Transverse colon (tissue), 4 donors: ENCODE data around the gene NFS1. TPM values are rescaled to one million over a fixed set of nuclear protein-coding genes. Genes with fewer than 3 reads are reported as not detected.

Experiments
- DNase-seq: peaks from one replicate; pipeline ENCODE4 v3.0.0-alpha.2; 2019
- H3K27ac ChIP-seq, 4 donors: fragments of 200-600 bp; sonication (generic); 2 replicates each; pipeline ENCODE4 v1.5.1; 2016 to 2018; ENCODE audit warnings: inconsistent platforms in 4 of 4
- H3K27me3 ChIP-seq: fragments of 200-600 bp; sonication (generic); 2 replicates; pipeline ENCODE4 v1.5.1; 2017; ENCODE audit warnings: inconsistent platforms
- H3K36me3 ChIP-seq, 4 donors: fragments of 200-600 bp; sonication (generic); 2 replicates each; pipeline ENCODE4 v1.5.1; 2017 to 2019; ENCODE audit warnings: inconsistent platforms in 4 of 4
- H3K4me1 ChIP-seq, 4 donors: fragments of 200-600 bp; sonication (generic); 2 replicates each; pipeline ENCODE4 v1.5.1; 2017 to 2020; ENCODE audit warnings: inconsistent platforms in 4 of 4
- H3K4me3 ChIP-seq, 4 donors: fragments of 200-600 bp; sonication (generic); 1 replicate in 1 of 4; 2 replicates in 3 of 4; pipeline versions ENCODE4 v1.5.1 to v1.6.1; 2017 to 2019; ENCODE audit warnings: inconsistent platforms in 4 of 4
- H3K9me3 ChIP-seq, 2 donors: fragments of 200-600 bp; sonication (generic); 2 replicates each; pipeline ENCODE4 v1.5.1; 2017 to 2019; ENCODE audit warnings: inconsistent platforms in 2 of 2
- CTCF ChIP-seq, 5 experiments: fragments of 200-600 bp in 3 of 5; fragments of 450-650 bp in 2 of 5; sonication (generic) in 3 of 5; IDR thresholded peaks; 1 replicate in 2 of 5; 2 replicates in 3 of 5; pipeline ENCODE4 v1.5.1; 2016 to 2017; ENCODE audit warnings: antibody characterized with exemption in 5 of 5, inconsistent platforms in 3 of 5, mild to moderate bottlenecking in 2 of 5, moderate library complexity in 1 of 5
- EP300 ChIP-seq: sonication (generic); formaldehyde crosslinking; IDR thresholded peaks from one replicate; pipeline ENCODE4 v1.6.1; 2017; ENCODE audit warnings: antibody characterized with exemption, low read depth
- POLR2A ChIP-seq: fragments of 450-650 bp; IDR thresholded peaks from one replicate; pipeline ENCODE4 v1.6.1; 2016; ENCODE audit warnings: antibody characterized with exemption, mild to moderate bottlenecking, moderate library complexity
- POLR2AphosphoS5 ChIP-seq, 3 donors: sonication (generic); formaldehyde crosslinking; IDR thresholded peaks; one replicate each; pipeline ENCODE4 v1.6.1; 2016; ENCODE audit warnings: antibody characterized with exemption in 3 of 3
- WGBS, 2 donors: methylation state at CpG; one replicate each; pipeline ENCODE4 v1.1.5; 2018; ENCODE audit warnings: low coverage in 1 of 2; 5-methylcytosine and 5-hydroxymethylcytosine counted together
- in situ Hi-C, 4 donors: fragments of 200-750 bp; cut with MboI; loops; one replicate each; pipeline versions ENCODE4 v1.15.0 to v1.15.1; 2017; ENCODE audit warnings: low sequenced_read_pairs in 3 of 4, low pct_ligation_motif_present in 1 of 4, low pct_unique_long_range_greater_than_20kb in 1 of 4
- intact Hi-C: fragments of 100-400 bp; cut with DNase I; formaldehyde crosslinking; loops from one replicate; pipeline ENCODE4 v1.15.1; 2023; ENCODE audit warnings: low total_unique reads
- total RNA-seq, 4 donors: library from RNA; depleted of rRNA; stranded (reverse); fragments of >200 nt; gene quantifications; one replicate each; pipeline ENCODE4 v1.1.0, GENCODE V29; 2016

The NFS1 gene
- total RNA-seq, 4 donors from 2014 or later, result 28.4 to 54.1 (median 42.0) TPM

GRCh38 chr20:35663516-35664465 is 35.4 kb downstream of the NFS1 start:
- 0 to 11% methylated on average over 1 to 28 of the region's 28 CpGs for WGBS, 2 donors
- H3K36me3 ChIP-seq, result peaks cover 0 to 5% (median 0%) of the 10 kb centered on the region in 4 donors
- in situ Hi-C loops (no loop called here), intact Hi-C loops (loop anchor here (2.0 kb wide), 1 partner anchor 47 kb away; no protein-coding TSS in a partner anchor)
- peak; percentile 62 for DNase-seq
- H3K27ac ChIP-seq, result peak overlapping the region; percentile 94 to 98 (median 96)
- H3K27me3 ChIP-seq, result no peaks in the 10 kb centered on the region
- no peaks in the 10 kb centered on the region for H3K9me3 ChIP-seq
- TF ChIP-seq POLR2AphosphoS5 (IDR thresholded peaks at IDR 0.05) (no peak), CTCF (IDR thresholded peaks at IDR 0.05) (no peak), POLR2A (no peak), EP300 (no peak)
- H3K4me3 ChIP-seq, result peak overlapping the region; percentile 57 to 87 (median 64)
- H3K4me1 ChIP-seq, result peaks cover 15 to 49% (median 44%) of the 10 kb centered on the region in 4 donors

GRCh38 chr20:35662551-35662950 is 36.6 kb downstream of the NFS1 start:
- H3K36me3 ChIP-seq, result no peaks in the 10 kb centered on the region
- intact Hi-C loops, result no loop called here
- H3K27me3 ChIP-seq, result no peaks in the 10 kb centered on the region
- TF ChIP-seq POLR2A (no peak), POLR2AphosphoS5 (IDR thresholded peaks at IDR 0.05) (no peak), EP300 (no peak), CTCF (IDR thresholded peaks at IDR 0.05) (no peak)
- WGBS, 2 donors, result 11 to 12% methylated on average over 2 of the region's 2 CpGs
- in situ Hi-C loops, result no loop called here
- no peak for DNase-seq
- H3K9me3 ChIP-seq, result no peaks in the 10 kb centered on the region
- H3K4me3 ChIP-seq, result peak overlapping the region in 2 of 4 donors; percentile 69 to 87
- H3K27ac ChIP-seq, result peak overlapping the region; percentile 17 to 98 (median 96)
- H3K4me1 ChIP-seq, result peaks cover 16 to 59% (median 51%) of the 10 kb centered on the region in 4 donors

GRCh38 chr20:35661908-35662307 is 37.2 kb downstream of the NFS1 start:
- 38 to 47% methylated on average over 3 of the region's 3 CpGs for WGBS, 2 donors
- in situ Hi-C loops, result no loop called here
- Histone ChIP-seq H3K27ac (peak overlapping the region; percentile 24 to 98 (median 96)), H3K9me3 (no peaks in the 10 kb centered on the region), H3K27me3 (no peaks in the 10 kb centered on the region), H3K4me3 (peak overlapping the region in 1 of 4 donors; percentile 69), H3K36me3 (no peaks in the 10 kb centered on the region), H3K4me1 (peaks cover 21 to 65% (median 57%) of the 10 kb centered on the region in 4 donors)
- intact Hi-C loops, result no loop called here
- DNase-seq, result no peak
- no peak for TF ChIP-seq POLR2A
- TF ChIP-seq POLR2AphosphoS5 (IDR thresholded peaks at IDR 0.05), result no peak

GRCh38 chr20:35661053-35661452 is 38.1 kb downstream of the NFS1 start:
- Histone ChIP-seq H3K4me1 (peaks cover 21 to 74% (median 63%) of the 10 kb centered on the region in 4 donors), H3K9me3 (no peaks in the 10 kb centered on the region), H3K4me3 (no peak overlapping the region), H3K27me3 (no peaks in the 10 kb centered on the region), H3K27ac (peak overlapping the region in 2 of 4 donors; percentile 95 to 98), H3K36me3 (no peaks in the 10 kb centered on the region)
- in situ Hi-C loops, result no loop called here
- no peak for DNase-seq
- intact Hi-C loops, result no loop called here
- WGBS, 2 donors, result 62 to 74% methylated on average over 2 of the region's 2 CpGs
- TF ChIP-seq CTCF (IDR thresholded peaks at IDR 0.05) (no peak), EP300 (no peak), POLR2AphosphoS5 (IDR thresholded peaks at IDR 0.05) (no peak), POLR2A (no peak)
